Right atrium auricular region (tissue), 2 donors: ENCODE measurements around the gene PTPRD. TPM values are rescaled to one million over a fixed set of nuclear protein-coding genes. Genes with fewer than 3 reads are reported as not detected.

Experiments used
- DNase-seq: peaks from one replicate; pipeline ENCODE4 v3.0.0-alpha.2; 2019; ENCODE audit warnings: low spot score
- H3K27ac ChIP-seq, 2 donors: fragments of 200-600 bp; sonication (generic); 1 replicate in 1 of 2; 2 replicates in 1 of 2; pipeline ENCODE4 v1.5.1; 2016 to 2019
- H3K27me3 ChIP-seq, 2 donors: fragments of 200-600 bp; sonication (generic); one replicate each; pipeline versions ENCODE4 v1.5.1 to v1.6.0; 2017 to 2019
- H3K36me3 ChIP-seq: fragments of 200-600 bp; sonication (generic); one replicate; pipeline ENCODE4 v1.5.1; 2016
- H3K4me1 ChIP-seq, 2 donors: fragments of 200-600 bp; sonication (generic); one replicate each; pipeline versions ENCODE4 v1.5.1 to v1.6.0; 2017 to 2019
- H3K4me3 ChIP-seq, 2 donors: fragments of 200-600 bp; sonication (generic); 1 replicate in 1 of 2; 2 replicates in 1 of 2; pipeline ENCODE4 v1.5.1; 2017 to 2019; ENCODE audit warnings: mild to moderate bottlenecking in 1 of 2, moderate library complexity in 1 of 2
- H3K9me3 ChIP-seq, 2 donors: fragments of 200-600 bp; sonication (generic); one replicate each; pipeline ENCODE4 v1.5.1; 2019
- total RNA-seq, 2 donors: library from RNA; depleted of rRNA; stranded (reverse); fragments of >200 nt; gene quantifications; one replicate each; pipeline ENCODE4 v1.1.0, GENCODE V29; 2016
- TF ChIP-seq, protein P1 (sequence below), 2 donors: fragments of 200-600 bp; sonication (generic); IDR thresholded peaks; one replicate each; pipeline ENCODE4 v1.5.1; 2019; ENCODE audit warnings: antibody characterized with exemption in 2 of 2

Gene PTPRD
- total RNA-seq, 2 donors from 2014 or later = 5.5 to 6.6 TPM

DNA sequence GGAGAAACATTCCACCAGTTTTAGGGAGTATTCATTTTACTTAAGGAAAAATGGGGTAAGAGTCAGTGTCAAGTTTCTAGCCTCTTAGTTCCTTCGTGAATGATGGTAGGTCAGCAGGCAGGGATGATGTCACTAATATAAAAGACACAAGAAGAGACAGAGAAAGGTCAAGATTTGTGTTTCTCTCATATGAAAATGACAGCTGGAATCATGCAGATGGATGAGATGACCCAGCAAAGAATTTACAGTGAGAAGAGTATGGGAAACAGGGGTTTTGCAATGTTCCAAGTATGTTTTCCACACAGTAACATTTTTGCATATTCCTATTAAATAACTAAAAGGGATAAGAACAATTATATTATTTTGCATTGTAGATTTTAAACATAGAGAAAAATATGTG is 2063.6 kb downstream of the PTPRD start:
- H3K4me1 ChIP-seq = no peaks in the 10 kb centered on the region
- H3K27ac ChIP-seq = no peak overlapping the region
- TF ChIP-seq, protein P1, sequence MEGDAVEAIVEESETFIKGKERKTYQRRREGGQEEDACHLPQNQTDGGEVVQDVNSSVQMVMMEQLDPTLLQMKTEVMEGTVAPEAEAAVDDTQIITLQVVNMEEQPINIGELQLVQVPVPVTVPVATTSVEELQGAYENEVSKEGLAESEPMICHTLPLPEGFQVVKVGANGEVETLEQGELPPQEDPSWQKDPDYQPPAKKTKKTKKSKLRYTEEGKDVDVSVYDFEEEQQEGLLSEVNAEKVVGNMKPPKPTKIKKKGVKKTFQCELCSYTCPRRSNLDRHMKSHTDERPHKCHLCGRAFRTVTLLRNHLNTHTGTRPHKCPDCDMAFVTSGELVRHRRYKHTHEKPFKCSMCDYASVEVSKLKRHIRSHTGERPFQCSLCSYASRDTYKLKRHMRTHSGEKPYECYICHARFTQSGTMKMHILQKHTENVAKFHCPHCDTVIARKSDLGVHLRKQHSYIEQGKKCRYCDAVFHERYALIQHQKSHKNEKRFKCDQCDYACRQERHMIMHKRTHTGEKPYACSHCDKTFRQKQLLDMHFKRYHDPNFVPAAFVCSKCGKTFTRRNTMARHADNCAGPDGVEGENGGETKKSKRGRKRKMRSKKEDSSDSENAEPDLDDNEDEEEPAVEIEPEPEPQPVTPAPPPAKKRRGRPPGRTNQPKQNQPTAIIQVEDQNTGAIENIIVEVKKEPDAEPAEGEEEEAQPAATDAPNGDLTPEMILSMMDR (IDR thresholded peaks at IDR 0.05) = no peak
- no peaks in the 10 kb centered on the region for H3K27me3 ChIP-seq
- no peak overlapping the region for H3K4me3 ChIP-seq
- no peak for DNase-seq
- H3K9me3 ChIP-seq = no peaks in the 10 kb centered on the region
- H3K36me3 ChIP-seq = no peaks in the 10 kb centered on the region

DNA sequence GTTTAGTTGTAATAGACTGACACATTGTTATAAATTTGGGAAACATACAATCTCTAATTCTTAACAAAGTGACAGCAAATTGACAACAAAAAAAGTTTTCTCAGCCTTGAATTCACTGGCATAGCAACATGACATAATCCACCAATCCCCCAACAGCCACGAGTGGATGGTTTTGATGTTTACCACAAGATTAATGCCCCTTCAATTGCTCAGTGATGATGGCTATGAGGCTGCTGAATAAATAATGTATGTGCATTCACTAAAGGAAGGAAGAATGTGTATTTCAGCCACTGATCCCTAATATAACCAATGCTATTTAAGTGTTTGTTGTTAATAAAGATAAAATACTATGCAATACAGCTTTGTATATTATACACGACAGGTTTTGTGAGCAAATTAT is 2069.6 kb downstream of the PTPRD start:
- no peak for DNase-seq
- H3K36me3 ChIP-seq = no peaks in the 10 kb centered on the region
- peaks cover 0 to 3% of the 10 kb centered on the region in 2 donors for H3K9me3 ChIP-seq
- TF ChIP-seq, protein P1 (IDR thresholded peaks at IDR 0.05) = no peak
- H3K27me3 ChIP-seq = no peaks in the 10 kb centered on the region
- H3K4me1 ChIP-seq = no peaks in the 10 kb centered on the region
- no peak overlapping the region for H3K27ac ChIP-seq
- H3K4me3 ChIP-seq = no peak overlapping the region

DNA sequence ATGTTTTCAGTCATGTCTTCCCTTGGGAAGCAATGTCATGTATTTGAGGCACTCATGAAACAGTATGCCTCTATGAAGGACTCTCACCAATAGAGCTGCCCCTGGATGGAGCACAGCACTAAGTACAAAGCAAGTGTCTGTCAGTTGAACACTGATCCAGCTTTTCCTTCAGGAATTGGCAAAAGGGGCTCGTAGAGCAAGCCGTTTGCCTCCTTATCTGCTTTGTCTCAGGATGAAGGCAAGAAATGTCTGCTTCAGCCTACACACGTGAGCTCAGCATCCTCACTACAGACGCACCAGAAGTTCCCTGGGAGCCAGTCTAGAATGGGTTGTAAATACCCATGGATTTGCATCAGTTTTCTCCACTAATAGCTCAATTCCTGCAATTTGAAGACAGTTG is 2070.3 kb downstream of the PTPRD start:
- Histone ChIP-seq H3K4me3 (no peak overlapping the region), H3K27me3 (no peaks in the 10 kb centered on the region), H3K27ac (no peak overlapping the region), H3K4me1 (no peaks in the 10 kb centered on the region), H3K36me3 (no peaks in the 10 kb centered on the region), H3K9me3 (peaks cover 0 to 3% of the 10 kb centered on the region in 2 donors)
- no peak for DNase-seq
- TF ChIP-seq, protein P1 (IDR thresholded peaks at IDR 0.05) = no peak

DNA sequence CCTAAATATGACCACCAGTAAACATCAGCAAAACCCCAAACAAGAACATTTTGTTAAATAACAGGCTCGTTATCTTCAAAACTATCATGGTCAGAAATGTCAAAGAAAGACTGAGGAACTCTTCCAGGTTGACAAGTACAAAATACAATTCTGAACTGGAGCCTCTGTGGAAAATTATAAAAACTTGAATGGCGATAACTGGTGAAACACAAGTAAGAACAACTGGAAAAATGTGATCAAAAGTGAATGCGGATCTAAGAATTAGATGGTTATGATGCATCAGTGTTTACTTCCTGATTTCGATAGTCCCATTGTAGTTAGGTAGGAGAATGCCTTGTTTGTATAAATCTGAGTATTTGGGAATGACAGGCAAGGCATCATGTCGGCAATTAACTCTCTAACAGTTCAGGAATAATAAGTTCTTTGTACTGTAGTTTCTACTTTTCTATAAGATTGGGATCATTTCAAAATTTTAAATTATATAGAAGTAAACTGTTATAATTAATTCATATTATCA is 2073.1 kb downstream of the PTPRD start:
- no peak for DNase-seq
- TF ChIP-seq, protein P1 (IDR thresholded peaks at IDR 0.05) = no peak
- no peaks in the 10 kb centered on the region for H3K27me3 ChIP-seq
- H3K36me3 ChIP-seq = no peaks in the 10 kb centered on the region
- H3K4me3 ChIP-seq = no peak overlapping the region
- H3K9me3 ChIP-seq = peaks cover 0 to 3% of the 10 kb centered on the region in 2 donors
- H3K4me1 ChIP-seq = no peaks in the 10 kb centered on the region
- H3K27ac ChIP-seq = no peak overlapping the region

DNA sequence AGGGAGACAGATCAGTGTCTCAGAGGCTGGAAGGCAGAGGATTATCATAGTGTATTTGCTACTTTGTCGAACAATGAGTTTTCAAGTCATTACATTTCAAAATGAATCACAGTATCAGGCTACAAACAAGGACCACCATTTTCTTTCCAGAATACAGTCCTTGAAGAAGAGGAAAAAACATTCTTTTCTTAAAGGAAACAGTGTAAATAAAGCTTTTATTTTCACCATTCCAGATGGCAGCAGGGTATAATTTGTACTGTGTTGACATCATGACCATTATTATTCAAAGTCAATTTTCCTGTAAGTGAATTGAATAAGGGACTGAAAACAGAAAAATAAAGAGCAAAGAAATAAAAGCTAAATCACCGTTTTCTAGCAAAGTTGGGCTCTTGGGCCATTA is 2076.0 kb downstream of the PTPRD start:
- Histone ChIP-seq H3K4me1 (no peaks in the 10 kb centered on the region), H3K27ac (no peak overlapping the region), H3K27me3 (no peaks in the 10 kb centered on the region), H3K36me3 (no peaks in the 10 kb centered on the region), H3K4me3 (no peak overlapping the region), H3K9me3 (peaks cover 0 to 3% of the 10 kb centered on the region in 2 donors)
- TF ChIP-seq, protein P1 (IDR thresholded peaks at IDR 0.05) = no peak
- no peak for DNase-seq

DNA sequence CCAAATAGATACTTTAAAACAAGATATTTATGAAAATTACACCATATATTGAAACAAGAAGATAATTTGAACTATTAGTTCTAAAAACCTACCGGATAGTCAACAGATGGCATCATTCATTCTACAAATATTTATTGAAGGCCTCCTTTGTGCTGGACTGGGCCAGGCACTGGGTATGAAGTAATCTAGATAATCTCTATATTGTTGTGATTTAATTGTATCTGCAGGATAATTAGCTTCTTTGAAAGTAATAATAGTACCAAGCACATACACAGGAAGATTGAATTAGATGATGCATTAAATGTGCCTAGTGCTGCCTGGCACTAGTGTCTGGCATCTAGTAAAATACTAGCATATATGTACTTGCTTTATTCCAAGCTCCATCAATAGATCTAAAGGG is 2078.0 kb downstream of the PTPRD start:
- Histone ChIP-seq H3K27me3 (no peaks in the 10 kb centered on the region), H3K9me3 (peaks cover 0 to 3% of the 10 kb centered on the region in 2 donors), H3K27ac (no peak overlapping the region), H3K4me3 (no peak overlapping the region), H3K36me3 (no peaks in the 10 kb centered on the region), H3K4me1 (no peaks in the 10 kb centered on the region)
- TF ChIP-seq, protein P1 (IDR thresholded peaks at IDR 0.05) = no peak
- DNase-seq = no peak
